Measurements from ENCODE around the gene KRTAP3-1.

DNA sequence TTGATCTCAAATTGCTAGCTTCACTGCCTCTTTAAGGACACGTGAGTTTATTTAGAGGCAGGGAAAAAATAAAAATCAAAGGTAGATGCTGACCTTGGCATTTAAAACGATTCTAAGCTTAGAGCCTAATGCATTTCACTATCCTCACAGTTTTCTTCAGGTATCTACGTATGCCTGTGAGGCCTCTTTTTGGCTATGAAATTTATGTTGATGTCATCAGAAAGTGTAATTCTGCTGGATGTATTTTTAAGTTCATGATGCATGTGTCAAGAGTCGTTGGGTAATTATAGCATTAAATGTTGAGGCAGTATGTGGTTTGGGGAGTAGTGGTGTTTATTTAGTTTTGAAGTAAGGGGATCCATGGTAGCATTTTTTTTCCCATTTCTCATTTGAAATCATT lies 5.0 kb downstream of the KRTAP3-1 start:
- no peak for TF ChIP-seq STAT6 (CRISPR knock-in tag; conservative IDR thresholded peaks at IDR 0.05; ENCODE audit: low read depth)
- TF ChIP-seq AFF4 (CRISPR knock-in tag; IDR thresholded peaks at IDR 0.05; ENCODE audit: borderline replicate concordance) = no peak

Measured in WTC11 (cell line).